HEK293 (cell line): ENCODE results near the gene PPP1R1C.

Experiments used
- CTCF ChIA-PET: fragments of 350-600 bp; formaldehyde crosslinking; extraction: SDS; loops from one replicate; lab custom pipeline; 2021; ENCODE audit warnings: antibody characterized with exemption; lab: Yijun Ruan, JAX
- POLR2A ChIA-PET: fragments of 300-600 bp; formaldehyde crosslinking; extraction: SDS; loops from one replicate; lab custom pipeline; 2020; ENCODE audit warnings: antibody characterized with exemption, inconsistent platforms; lab: Yijun Ruan, JAX
- H3K27ac ChIP-seq: fragments of 200-500 bp; sonication (Bioruptor generic); 2 replicates; pipeline ENCODE4 v1.5.1; 2014; ENCODE audit warnings: low read depth, low read length, control low read depth, inconsistent platforms; ENCODE audit errors: extremely low read depth
- H3K36me3 ChIP-seq, 2 experiments: fragments of 200-500 bp in 1 of 2; sonication (Bioruptor generic) in 1 of 2; 1 replicate in 1 of 2; 2 replicates in 1 of 2; pipeline ENCODE4 v1.5.1; 2014 to 2017; ENCODE audit warnings: inconsistent platforms in 2 of 2, low read length in 2 of 2; ENCODE audit not compliant: control insufficient read depth in 2 of 2, insufficient read depth in 1 of 2
- H3K4me1 ChIP-seq: fragments of 200-500 bp; sonication (Bioruptor generic); 2 replicates; pipeline ENCODE4 v1.5.1; 2014; ENCODE audit warnings: mild to moderate bottlenecking, low read length, inconsistent platforms; ENCODE audit not compliant: control insufficient read depth, insufficient read depth
- H3K4me3 ChIP-seq: 2 replicates; pipeline ENCODE4 v1.5.1; 2011; ENCODE audit warnings: low read depth, mild to moderate bottlenecking, control low read depth, low read length, moderate library complexity
- H3K9me3 ChIP-seq: fragments of 200-500 bp; sonication (Bioruptor generic); 2 replicates; pipeline ENCODE4 v1.5.1; 2014; ENCODE audit warnings: low read depth, low read length, inconsistent platforms; ENCODE audit not compliant: control insufficient read depth, insufficient read depth
- GLI4 ChIP-seq: fragments of 450-650 bp; formaldehyde crosslinking; IDR thresholded peaks from 2 replicates; pipeline ENCODE4 v1.5.1; 2016; ENCODE audit warnings: missing biosample characterization, missing genetic modification characterization
- REPIN1 ChIP-seq: fragments of 450-650 bp; formaldehyde crosslinking; IDR thresholded peaks from 2 replicates; pipeline ENCODE4 v1.5.1; 2017; ENCODE audit warnings: missing biosample characterization, missing genetic modification characterization, low read depth
- SETDB1 ChIP-seq: IDR thresholded peaks from one replicate; pipeline ENCODE4 v1.6.1; 2017; ENCODE audit warnings: mild to moderate bottlenecking, low read length, moderate library complexity, mixed read lengths; ENCODE audit not compliant: insufficient read length
- SP2 ChIP-seq: fragments of 450-650 bp; formaldehyde crosslinking; IDR thresholded peaks from 2 replicates; pipeline ENCODE4 v1.5.1; 2016; ENCODE audit warnings: missing biosample characterization, missing genetic modification characterization
- TRIM28 ChIP-seq: IDR thresholded peaks from 2 replicates; pipeline ENCODE4 v1.6.1; 2011; ENCODE audit warnings: low read length, control low read depth, borderline replicate concordance
- ZBTB21 ChIP-seq: fragments of 450-650 bp; formaldehyde crosslinking; IDR thresholded peaks from 2 replicates; pipeline ENCODE4 v1.5.1; 2017; ENCODE audit warnings: missing biosample characterization, missing genetic modification characterization
- ZFHX2 ChIP-seq: fragments of 450-650 bp; formaldehyde crosslinking; conservative IDR thresholded peaks from 2 replicates; pipeline ENCODE4 v1.5.1; 2016; ENCODE audit warnings: missing biosample characterization, missing genetic modification characterization
- ZNF10 ChIP-seq: fragments of 450-650 bp; formaldehyde crosslinking; IDR thresholded peaks from 2 replicates; pipeline ENCODE4 v1.5.1; 2017; ENCODE audit warnings: missing biosample characterization, missing genetic modification characterization
- ZNF140 ChIP-seq: fragments of 450-650 bp; formaldehyde crosslinking; IDR thresholded peaks from 2 replicates; pipeline ENCODE4 v1.5.1; 2016; ENCODE audit warnings: missing biosample characterization, missing genetic modification characterization
- ZNF23 ChIP-seq: fragments of 450-650 bp; formaldehyde crosslinking; IDR thresholded peaks from 2 replicates; pipeline ENCODE4 v1.5.1; 2016; ENCODE audit warnings: missing biosample characterization, missing genetic modification characterization, borderline replicate concordance
- ZNF302 ChIP-seq: fragments of 450-650 bp; formaldehyde crosslinking; IDR thresholded peaks from 2 replicates; pipeline ENCODE4 v1.5.1; 2016; ENCODE audit warnings: missing biosample characterization, missing genetic modification characterization, low read depth
- ZNF324 ChIP-seq: fragments of 450-650 bp; formaldehyde crosslinking; IDR thresholded peaks from 2 replicates; pipeline ENCODE4 v1.5.1; 2016; ENCODE audit warnings: missing biosample characterization, missing genetic modification characterization
- ZNF335 ChIP-seq: fragments of 450-650 bp; formaldehyde crosslinking; conservative IDR thresholded peaks from 2 replicates; pipeline ENCODE4 v1.5.1; 2016; ENCODE audit warnings: missing biosample characterization, missing genetic modification characterization
- ZNF391 ChIP-seq: fragments of 450-650 bp; formaldehyde crosslinking; IDR thresholded peaks from 2 replicates; pipeline ENCODE4 v1.5.1; 2016; ENCODE audit warnings: low read depth, missing biosample characterization, missing genetic modification characterization, borderline replicate concordance
- ZNF529 ChIP-seq: fragments of 450-650 bp; formaldehyde crosslinking; IDR thresholded peaks from 2 replicates; pipeline ENCODE4 v1.5.1; 2017; ENCODE audit warnings: missing genetic modification characterization, missing biosample characterization; ENCODE audit not compliant: insufficient replicate concordance
- ZNF560 ChIP-seq: fragments of 450-650 bp; formaldehyde crosslinking; IDR thresholded peaks from 2 replicates; pipeline ENCODE4 v1.5.1; 2017; ENCODE audit warnings: missing biosample characterization, missing genetic modification characterization, borderline replicate concordance
- ZNF624 ChIP-seq: fragments of 450-650 bp; formaldehyde crosslinking; IDR thresholded peaks from 2 replicates; pipeline ENCODE4 v1.5.1; 2017; ENCODE audit warnings: missing biosample characterization, missing genetic modification characterization
- ZNF626 ChIP-seq: fragments of 450-650 bp; sonication (Bioruptor Pico); formaldehyde crosslinking; IDR thresholded peaks from 2 replicates; pipeline ENCODE4 v1.5.1; 2018; ENCODE audit warnings: missing biosample characterization, missing genetic modification characterization, inconsistent platforms
- ZNF670 ChIP-seq: fragments of 450-650 bp; formaldehyde crosslinking; IDR thresholded peaks from 2 replicates; pipeline ENCODE4 v1.5.1; 2016; ENCODE audit warnings: missing biosample characterization, missing genetic modification characterization, low read depth
- ZNF76 ChIP-seq: fragments of 450-650 bp; formaldehyde crosslinking; IDR thresholded peaks from 2 replicates; pipeline ENCODE4; 2016; ENCODE audit warnings: low read depth, missing biosample characterization, missing genetic modification characterization, borderline replicate concordance
- TF ChIP-seq, protein P1 (sequence below): fragments of 450-650 bp; formaldehyde crosslinking; IDR thresholded peaks from 2 replicates; pipeline ENCODE4 v1.5.1; 2017; ENCODE audit warnings: missing biosample characterization, missing genetic modification characterization
- TF ChIP-seq, protein P2 (sequence below): fragments of 450-650 bp; formaldehyde crosslinking; IDR thresholded peaks from 2 replicates; pipeline ENCODE4 v1.5.1; 2016; ENCODE audit warnings: missing biosample characterization, missing genetic modification characterization
- TF ChIP-seq, protein P3 (sequence below): fragments of 450-650 bp; formaldehyde crosslinking; IDR thresholded peaks from 2 replicates; pipeline ENCODE4 v1.5.1; 2017; ENCODE audit warnings: missing biosample characterization, missing genetic modification characterization
- TF ChIP-seq, protein P4 (sequence below): fragments of 450-650 bp; formaldehyde crosslinking; IDR thresholded peaks from 2 replicates; pipeline ENCODE4 v1.5.1; 2016; ENCODE audit warnings: missing biosample characterization, missing genetic modification characterization
- TF ChIP-seq, protein P5 (sequence below): fragments of 450-650 bp; formaldehyde crosslinking; IDR thresholded peaks from 2 replicates; pipeline ENCODE4 v1.5.1; 2016; ENCODE audit warnings: missing biosample characterization, missing genetic modification characterization

The PPP1R1C gene

DNA sequence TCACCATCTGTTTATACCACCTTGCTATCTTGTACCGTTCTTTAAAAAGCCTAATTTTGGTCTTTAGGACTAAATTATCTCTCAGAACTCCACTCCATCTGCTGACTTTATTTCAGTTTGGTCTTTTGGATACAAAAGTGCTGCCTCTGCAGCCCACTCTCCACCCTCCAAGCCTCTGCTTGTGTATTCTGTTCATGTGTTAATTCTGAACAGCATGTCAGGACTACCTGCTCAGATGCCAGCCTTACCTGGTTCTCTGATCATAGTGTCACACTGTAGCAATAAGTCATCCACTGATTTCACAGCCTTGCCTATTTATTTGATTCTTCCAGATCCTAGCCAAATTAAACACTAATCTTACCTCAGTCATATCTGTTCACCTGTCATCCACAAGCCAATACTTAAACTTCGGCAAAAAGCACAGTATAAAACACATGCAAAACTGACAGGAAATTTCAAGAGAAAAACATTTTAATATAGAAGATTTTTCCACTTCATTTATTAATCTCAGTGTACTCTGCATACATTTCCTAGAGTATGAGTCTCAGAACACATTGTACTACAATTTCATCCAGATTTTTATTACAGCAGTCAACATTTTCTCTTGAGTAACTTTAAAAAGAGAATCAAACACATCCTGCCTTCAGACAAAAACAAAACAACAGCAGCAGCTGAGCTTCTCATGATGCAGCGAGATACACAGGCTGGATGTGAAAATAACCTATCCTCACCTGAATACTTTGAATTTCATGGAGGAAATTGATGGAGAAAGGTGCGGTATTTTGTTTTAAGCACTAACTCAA is 64.9 kb downstream of the PPP1R1C start:
- no peak overlapping the region for H3K27ac ChIP-seq
- no peak overlapping the region for H3K4me3 ChIP-seq
- no peak for TF ChIP-seq ZNF391
- TF ChIP-seq, protein P1, sequence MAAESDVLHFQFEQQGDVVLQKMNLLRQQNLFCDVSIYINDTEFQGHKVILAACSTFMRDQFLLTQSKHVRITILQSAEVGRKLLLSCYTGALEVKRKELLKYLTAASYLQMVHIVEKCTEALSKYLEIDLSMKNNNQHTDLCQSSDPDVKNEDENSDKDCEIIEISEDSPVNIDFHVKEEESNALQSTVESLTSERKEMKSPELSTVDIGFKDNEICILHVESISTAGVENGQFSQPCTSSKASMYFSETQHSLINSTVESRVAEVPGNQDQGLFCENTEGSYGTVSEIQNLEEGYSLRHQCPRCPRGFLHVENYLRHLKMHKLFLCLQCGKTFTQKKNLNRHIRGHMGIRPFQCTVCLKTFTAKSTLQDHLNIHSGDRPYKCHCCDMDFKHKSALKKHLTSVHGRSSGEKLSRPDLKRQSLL (tag by site-specific recombination), result no peak
- no peak for TF ChIP-seq SP2 (tag by site-specific recombination)
- TF ChIP-seq ZNF76 (tag by site-specific recombination), result no peak
- no peak for TF ChIP-seq ZNF670 (tag by site-specific recombination)
- TF ChIP-seq ZNF324, result no peak
- TF ChIP-seq ZNF560 (tag by site-specific recombination), result no peak
- no peak for TF ChIP-seq ZNF529
- no peaks in the 10 kb centered on the region for H3K36me3 ChIP-seq
- ChIA-PET CTCF (no interaction called here), POLR2A (no interaction called here)
- H3K4me1 ChIP-seq, result no peaks in the 10 kb centered on the region; the same call in 1 of the 2 replicates
- H3K9me3 ChIP-seq, result no peaks in the 10 kb centered on the region

DNA sequence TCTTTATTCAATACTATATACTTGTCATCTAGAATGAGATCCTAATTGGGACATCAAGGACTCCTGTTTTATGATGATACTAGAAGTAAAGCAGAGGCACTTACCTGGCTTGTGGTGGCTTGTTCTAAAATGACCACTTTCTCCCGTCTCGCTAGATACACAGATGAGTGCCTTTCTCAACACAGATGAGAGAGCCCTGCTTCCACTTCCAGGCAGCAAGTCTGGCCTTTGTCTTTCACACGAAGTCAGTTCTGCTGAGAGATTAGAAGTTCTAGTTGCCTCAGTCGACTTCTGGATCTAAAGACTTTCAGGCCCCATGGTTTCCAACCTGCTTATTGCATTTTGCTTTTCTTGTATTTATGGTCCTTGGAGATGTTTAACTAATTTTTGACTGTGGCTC is 70.3 kb downstream of the PPP1R1C start:
- TF ChIP-seq ZFHX2 (tag by site-specific recombination) (no peak), GLI4 (tag by site-specific recombination) (no peak), TRIM28 (no peak), ZNF23 (tag by site-specific recombination) (no peak), ZNF302 (tag by site-specific recombination) (no peak), ZBTB21 (tag by site-specific recombination) (no peak)
- TF ChIP-seq, protein P2, sequence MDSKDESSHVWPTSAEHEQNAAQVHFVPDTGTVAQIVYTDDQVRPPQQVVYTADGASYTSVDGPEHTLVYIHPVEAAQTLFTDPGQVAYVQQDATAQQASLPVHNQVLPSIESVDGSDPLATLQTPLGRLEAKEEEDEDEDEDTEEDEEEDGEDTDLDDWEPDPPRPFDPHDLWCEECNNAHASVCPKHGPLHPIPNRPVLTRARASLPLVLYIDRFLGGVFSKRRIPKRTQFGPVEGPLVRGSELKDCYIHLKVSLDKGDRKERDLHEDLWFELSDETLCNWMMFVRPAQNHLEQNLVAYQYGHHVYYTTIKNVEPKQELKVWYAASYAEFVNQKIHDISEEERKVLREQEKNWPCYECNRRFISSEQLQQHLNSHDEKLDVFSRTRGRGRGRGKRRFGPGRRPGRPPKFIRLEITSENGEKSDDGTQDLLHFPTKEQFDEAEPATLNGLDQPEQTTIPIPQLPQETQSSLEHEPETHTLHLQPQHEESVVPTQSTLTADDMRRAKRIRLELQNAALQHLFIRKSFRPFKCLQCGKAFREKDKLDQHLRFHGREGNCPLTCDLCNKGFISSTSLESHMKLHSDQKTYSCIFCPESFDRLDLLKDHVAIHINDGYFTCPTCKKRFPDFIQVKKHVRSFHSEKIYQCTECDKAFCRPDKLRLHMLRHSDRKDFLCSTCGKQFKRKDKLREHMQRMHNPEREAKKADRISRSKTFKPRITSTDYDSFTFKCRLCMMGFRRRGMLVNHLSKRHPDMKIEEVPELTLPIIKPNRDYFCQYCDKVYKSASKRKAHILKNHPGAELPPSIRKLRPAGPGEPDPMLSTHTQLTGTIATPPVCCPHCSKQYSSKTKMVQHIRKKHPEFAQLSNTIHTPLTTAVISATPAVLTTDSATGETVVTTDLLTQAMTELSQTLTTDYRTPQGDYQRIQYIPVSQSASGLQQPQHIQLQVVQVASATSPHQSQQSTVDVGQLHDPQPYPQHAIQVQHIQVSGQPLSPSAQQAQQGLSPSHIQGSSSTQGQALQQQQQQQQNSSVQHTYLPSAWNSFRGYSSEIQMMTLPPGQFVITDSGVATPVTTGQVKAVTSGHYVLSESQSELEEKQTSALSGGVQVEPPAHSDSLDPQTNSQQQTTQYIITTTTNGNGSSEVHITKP, result no peak
- H3K27ac ChIP-seq, result no peak overlapping the region

DNA sequence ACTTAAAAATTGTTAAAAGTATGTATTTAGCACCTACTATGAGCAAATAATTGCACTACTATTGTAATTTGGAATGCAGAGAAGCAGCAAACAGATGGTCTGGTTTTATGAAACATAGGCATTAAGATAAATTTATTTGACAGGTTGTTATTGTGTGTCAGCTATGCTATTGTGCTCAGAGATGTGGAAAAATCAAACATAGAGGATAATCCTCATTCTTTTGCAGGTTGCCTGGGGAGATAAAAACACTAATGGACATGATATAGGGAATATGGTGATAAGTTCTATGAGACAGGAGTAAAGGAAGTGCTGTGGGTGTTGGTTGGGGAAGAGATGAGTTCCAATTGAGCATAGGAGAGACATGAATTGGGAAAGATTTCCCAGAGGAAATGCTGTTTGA is 71.3 kb downstream of the PPP1R1C start:
- ChIA-PET CTCF (interaction anchor here (0.5 to 0.6 kb wide), 2 partner anchors 10 to 11 kb away, joined by 3 read pairs; no protein-coding TSS in a partner anchor), POLR2A (no interaction called here)
- Histone ChIP-seq H3K4me1 (no peaks in the 10 kb centered on the region), H3K36me3 (no peaks in the 10 kb centered on the region), H3K9me3 (no peaks in the 10 kb centered on the region), H3K27ac (no peak overlapping the region), H3K4me3 (no peak overlapping the region)
- TF ChIP-seq ZNF335 (no peak), SETDB1 (no peak), ZNF140 (no peak), REPIN1 (tag by site-specific recombination) (no peak), ZNF10 (tag by site-specific recombination) (no peak), ZNF624 (tag by site-specific recombination) (no peak), ZNF626 (tag by site-specific recombination) (no peak)
- TF ChIP-seq, protein P3, sequence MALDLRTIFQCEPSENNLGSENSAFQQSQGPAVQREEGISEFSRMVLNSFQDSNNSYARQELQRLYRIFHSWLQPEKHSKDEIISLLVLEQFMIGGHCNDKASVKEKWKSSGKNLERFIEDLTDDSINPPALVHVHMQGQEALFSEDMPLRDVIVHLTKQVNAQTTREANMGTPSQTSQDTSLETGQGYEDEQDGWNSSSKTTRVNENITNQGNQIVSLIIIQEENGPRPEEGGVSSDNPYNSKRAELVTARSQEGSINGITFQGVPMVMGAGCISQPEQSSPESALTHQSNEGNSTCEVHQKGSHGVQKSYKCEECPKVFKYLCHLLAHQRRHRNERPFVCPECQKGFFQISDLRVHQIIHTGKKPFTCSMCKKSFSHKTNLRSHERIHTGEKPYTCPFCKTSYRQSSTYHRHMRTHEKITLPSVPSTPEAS (tag by site-specific recombination), result no peak
- TF ChIP-seq, protein P4, sequence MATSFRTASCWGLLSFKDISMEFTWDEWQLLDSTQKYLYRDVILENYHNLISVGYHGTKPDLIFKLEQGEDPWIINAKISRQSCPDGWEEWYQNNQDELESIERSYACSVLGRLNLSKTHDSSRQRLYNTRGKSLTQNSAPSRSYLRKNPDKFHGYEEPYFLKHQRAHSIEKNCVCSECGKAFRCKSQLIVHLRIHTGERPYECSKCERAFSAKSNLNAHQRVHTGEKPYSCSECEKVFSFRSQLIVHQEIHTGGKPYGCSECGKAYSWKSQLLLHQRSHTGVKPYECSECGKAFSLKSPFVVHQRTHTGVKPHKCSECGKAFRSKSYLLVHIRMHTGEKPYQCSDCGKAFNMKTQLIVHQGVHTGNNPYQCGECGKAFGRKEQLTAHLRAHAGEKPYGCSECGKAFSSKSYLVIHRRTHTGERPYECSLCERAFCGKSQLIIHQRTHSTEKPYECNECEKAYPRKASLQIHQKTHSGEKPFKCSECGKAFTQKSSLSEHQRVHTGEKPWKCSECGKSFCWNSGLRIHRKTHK (tag by site-specific recombination), result no peak
- TF ChIP-seq, protein P5, sequence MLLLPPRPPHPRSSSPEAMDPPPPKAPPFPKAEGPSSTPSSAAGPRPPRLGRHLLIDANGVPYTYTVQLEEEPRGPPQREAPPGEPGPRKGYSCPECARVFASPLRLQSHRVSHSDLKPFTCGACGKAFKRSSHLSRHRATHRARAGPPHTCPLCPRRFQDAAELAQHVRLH, result no peak

More for the DNA sequence above, 70.3 kb downstream of the PPP1R1C start:
- ChIA-PET CTCF (no interaction called here), POLR2A (no interaction called here)
- Histone ChIP-seq H3K4me3 (no peak overlapping the region), H3K4me1 (no peaks in the 10 kb centered on the region), H3K36me3 (no peaks in the 10 kb centered on the region), H3K9me3 (no peaks in the 10 kb centered on the region)
